ENCODE results near the gene UCHL5.

DNA sequence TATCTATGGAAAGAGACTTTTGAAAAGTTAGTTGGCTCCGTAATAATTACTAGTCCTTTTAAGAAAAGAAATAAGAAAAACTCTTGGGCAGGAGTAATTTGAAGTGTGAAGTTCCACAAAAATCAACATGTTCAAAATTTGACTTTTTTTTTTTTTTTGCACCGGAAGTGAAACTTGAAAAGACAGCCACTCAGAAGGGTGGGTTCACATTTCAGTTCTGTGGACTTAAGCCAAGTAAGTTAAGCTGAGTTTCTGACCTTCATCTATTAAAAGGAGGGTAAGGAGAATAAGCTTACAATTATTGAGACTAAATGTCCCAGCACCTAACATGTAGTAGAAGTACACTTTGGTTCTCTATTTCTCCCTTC is 11.2 kb upstream of the UCHL5 start:
- TF ChIP-seq, protein P1, sequence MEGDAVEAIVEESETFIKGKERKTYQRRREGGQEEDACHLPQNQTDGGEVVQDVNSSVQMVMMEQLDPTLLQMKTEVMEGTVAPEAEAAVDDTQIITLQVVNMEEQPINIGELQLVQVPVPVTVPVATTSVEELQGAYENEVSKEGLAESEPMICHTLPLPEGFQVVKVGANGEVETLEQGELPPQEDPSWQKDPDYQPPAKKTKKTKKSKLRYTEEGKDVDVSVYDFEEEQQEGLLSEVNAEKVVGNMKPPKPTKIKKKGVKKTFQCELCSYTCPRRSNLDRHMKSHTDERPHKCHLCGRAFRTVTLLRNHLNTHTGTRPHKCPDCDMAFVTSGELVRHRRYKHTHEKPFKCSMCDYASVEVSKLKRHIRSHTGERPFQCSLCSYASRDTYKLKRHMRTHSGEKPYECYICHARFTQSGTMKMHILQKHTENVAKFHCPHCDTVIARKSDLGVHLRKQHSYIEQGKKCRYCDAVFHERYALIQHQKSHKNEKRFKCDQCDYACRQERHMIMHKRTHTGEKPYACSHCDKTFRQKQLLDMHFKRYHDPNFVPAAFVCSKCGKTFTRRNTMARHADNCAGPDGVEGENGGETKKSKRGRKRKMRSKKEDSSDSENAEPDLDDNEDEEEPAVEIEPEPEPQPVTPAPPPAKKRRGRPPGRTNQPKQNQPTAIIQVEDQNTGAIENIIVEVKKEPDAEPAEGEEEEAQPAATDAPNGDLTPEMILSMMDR (IDR thresholded peaks at IDR 0.05) = no peak
- no peak for TF ChIP-seq POLR2A (IDR thresholded peaks at IDR 0.05)
